Measurements from ENCODE around the gene PTK6. TPM values are rescaled to one million over a fixed set of nuclear protein-coding genes. Genes with fewer than 3 reads are reported as not detected.

Gene PTK6
- total RNA-seq, 4 donors from 2014 or later, result 0.11 TPM; not detected in 3

DNA sequence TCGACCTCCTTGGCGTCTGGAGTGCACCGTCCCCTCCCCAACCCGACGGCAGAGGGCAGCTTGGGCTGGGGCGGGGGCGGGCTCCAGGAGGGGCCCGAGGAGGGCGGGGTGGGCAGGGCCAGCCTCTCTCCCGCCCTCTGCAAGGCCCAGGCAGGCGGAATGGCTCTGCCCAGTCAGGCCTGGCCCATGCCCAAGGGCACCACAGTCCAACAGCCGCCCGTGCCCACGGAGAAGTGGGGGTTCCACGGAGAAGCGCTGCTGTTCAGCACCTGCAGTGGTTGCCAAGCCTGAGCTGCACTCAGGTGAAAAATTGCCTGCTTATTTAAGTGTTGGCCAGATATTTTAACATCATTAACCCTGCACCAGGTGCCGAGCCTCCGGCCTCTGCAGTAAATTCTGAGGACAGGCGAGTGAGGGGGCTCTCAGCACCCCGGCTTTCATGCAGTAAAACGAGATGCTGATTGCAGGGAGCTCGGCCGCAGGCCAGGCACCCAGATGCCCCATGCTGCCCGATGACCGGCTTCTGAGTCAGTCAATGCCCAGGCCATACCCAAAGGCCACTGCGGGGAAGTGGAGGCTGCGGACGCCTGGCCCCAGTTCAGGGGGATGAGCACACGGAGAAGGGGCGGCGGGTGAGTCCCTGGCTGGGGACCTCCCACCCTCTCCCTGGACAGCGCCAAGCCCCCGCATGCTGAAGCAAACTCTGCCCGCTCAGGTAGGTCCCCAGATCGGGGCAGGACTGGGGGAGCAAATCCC is 10.7 kb upstream of the PTK6 start, which contains the start of gene SRMS:
Gene SRMS (minus strand): TSS at position 25 of the 756 bp plus-strand sequence. CDS start 286 bp downstream, outside the sequence.
- H3K4me3 ChIP-seq (replicated peaks in 1 of 3), result no peak within 1 kb of the TSS
- intact Hi-C loops (cut with DNase I), result no loop called here
- no peaks in the 10 kb centered on the region for H3K9me3 ChIP-seq
- H3K27me3 ChIP-seq, result no peaks in the 10 kb centered on the region
- 75 to 80% methylated on average over 7 to 20 of the region's 35 CpGs for WGBS, 2 donors
- no peak within 1 kb of the TSS for H3K27ac ChIP-seq
- no peak for TF ChIP-seq POLR2A (IDR thresholded peaks at IDR 0.05)
- TF ChIP-seq, protein P1, sequence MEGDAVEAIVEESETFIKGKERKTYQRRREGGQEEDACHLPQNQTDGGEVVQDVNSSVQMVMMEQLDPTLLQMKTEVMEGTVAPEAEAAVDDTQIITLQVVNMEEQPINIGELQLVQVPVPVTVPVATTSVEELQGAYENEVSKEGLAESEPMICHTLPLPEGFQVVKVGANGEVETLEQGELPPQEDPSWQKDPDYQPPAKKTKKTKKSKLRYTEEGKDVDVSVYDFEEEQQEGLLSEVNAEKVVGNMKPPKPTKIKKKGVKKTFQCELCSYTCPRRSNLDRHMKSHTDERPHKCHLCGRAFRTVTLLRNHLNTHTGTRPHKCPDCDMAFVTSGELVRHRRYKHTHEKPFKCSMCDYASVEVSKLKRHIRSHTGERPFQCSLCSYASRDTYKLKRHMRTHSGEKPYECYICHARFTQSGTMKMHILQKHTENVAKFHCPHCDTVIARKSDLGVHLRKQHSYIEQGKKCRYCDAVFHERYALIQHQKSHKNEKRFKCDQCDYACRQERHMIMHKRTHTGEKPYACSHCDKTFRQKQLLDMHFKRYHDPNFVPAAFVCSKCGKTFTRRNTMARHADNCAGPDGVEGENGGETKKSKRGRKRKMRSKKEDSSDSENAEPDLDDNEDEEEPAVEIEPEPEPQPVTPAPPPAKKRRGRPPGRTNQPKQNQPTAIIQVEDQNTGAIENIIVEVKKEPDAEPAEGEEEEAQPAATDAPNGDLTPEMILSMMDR (IDR thresholded peaks at IDR 0.05), result no peak
- peaks cover 0 to 4% of the 10 kb centered on the region in 2 donors for H3K4me1 ChIP-seq
- peak; percentile 30 to 31 for DNase-seq
- no peaks in the 10 kb centered on the region for H3K36me3 ChIP-seq

DNA sequence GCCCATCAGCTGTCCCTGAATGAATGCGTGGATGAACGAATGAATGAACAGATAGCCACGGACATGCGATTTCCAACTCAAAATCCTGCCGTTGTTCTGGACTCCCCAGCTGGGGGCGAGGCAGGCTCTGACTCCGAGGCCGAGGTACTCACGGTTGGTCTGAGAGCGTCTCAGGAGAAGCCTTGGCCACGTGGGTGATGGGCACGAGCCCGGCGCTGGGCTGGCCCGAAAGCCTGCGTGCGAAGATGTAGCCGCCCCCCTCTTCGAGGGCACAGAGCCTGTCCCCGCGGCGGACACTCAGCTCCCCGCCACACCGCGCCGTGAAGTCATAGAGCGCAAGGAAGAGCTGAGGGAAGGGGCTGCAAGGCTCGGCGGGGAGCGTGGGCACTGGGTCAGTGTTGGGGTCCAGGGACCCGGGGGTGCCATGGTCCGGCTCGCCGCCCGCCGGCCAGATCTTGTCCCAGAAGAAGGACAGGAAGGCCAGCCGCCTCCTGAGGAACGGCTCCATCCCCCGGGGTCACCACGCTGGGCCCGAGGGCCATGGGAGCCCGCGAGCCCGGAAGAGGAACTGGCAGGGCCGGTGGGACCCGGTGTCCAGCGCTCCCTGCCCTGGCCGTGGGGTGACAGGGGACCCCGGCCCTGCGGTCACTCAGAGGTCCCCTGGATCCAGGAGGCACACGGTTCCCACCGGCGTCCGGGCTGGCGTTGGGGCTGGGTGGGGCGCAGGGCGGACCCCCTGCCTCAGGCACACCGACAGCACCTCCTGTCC is 10.0 kb upstream of the PTK6 start:
- no peaks in the 10 kb centered on the region for H3K36me3 ChIP-seq
- no peaks in the 10 kb centered on the region for H3K4me1 ChIP-seq
- TF ChIP-seq, protein P1 (IDR thresholded peaks at IDR 0.05), result no peak
- no peak for TF ChIP-seq POLR2A (IDR thresholded peaks at IDR 0.05)
- intact Hi-C loops (cut with DNase I), result no loop called here
- WGBS, 2 donors, result 29 to 61% methylated on average over 8 to 53 of the region's 58 CpGs
- H3K27ac ChIP-seq, result no peak overlapping the region
- H3K27me3 ChIP-seq, result no peaks in the 10 kb centered on the region
- no peak overlapping the region for H3K4me3 ChIP-seq (replicated peaks in 1 of 3)
- no peaks in the 10 kb centered on the region for H3K9me3 ChIP-seq
- DNase-seq, result no peak

DNA sequence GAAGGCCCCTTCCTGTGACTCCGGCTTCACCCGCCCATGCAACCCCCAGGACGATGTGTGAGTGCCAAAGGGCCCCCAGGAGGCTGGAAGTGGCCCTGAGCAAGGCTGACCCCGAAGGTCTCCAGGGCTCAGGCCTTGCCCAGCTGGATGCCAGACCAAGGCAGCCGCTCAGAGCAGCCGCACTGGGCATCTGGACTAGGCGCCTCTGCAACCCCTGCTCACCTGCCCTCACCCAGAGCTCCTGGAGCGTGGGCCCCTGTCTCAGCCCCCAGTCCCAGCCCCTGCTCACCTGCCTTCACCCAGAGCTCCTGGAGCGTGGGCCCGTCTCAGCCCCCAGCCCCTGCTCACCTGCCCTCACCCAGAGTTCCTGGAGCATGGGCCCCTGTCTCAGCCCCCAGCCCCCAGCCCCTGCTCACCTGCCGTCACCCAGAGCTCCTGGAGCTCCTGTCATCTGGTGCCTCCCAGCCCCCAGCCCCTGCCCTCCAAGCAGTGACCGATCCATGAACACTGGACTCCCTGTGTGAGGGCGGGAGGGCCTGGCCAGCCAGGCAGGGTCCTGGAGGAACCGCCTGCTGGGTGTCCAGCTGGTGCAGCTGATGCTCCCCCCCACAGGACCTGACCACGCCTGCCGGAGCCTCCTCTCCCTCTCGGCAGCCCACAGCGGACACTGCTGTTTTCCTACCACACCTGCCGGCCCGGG is 9.2 kb upstream of the PTK6 start:
- intact Hi-C loops (cut with DNase I), result no loop called here
- H3K27me3 ChIP-seq, result no peaks in the 10 kb centered on the region
- no peak for DNase-seq

DNA sequence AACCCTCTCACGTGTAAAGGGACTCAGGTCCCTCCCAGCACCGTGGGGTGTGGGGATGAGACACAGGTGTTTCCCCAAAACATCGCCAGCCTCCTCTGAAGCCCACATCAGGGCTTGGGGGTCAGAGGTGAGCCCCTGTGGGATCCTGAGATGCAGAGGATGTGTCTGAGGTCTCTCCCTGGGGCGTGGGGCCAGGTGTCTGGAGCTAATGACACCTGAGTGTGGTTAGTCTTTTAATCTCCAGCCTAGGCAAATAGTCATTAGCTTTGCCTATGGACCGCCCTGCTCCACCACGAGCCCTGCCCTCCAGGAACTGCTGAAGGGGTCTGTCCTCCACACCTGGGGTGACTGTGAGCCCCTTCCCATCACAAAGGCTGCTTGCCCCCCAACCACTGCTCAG is 8.6 kb upstream of the PTK6 start:
- H3K27me3 ChIP-seq, result no peaks in the 10 kb centered on the region
- H3K36me3 ChIP-seq, result no peaks in the 10 kb centered on the region
- intact Hi-C loops (cut with DNase I), result no loop called here
- TF ChIP-seq, protein P1 (IDR thresholded peaks at IDR 0.05), result no peak
- no peak for TF ChIP-seq POLR2A (IDR thresholded peaks at IDR 0.05)
- H3K27ac ChIP-seq, result no peak overlapping the region
- no peak overlapping the region for H3K4me3 ChIP-seq (replicated peaks in 1 of 3)
- no peaks in the 10 kb centered on the region for H3K9me3 ChIP-seq
- no peak for DNase-seq
- 58 to 68% methylated on average over 3 to 4 of the region's 6 CpGs for WGBS, 2 donors
- H3K4me1 ChIP-seq, result no peaks in the 10 kb centered on the region

More for the DNA sequence above, 9.2 kb upstream of the PTK6 start:
- Histone ChIP-seq H3K27ac (no peak overlapping the region), H3K4me3 (replicated peaks in 1 of 3) (no peak overlapping the region), H3K36me3 (no peaks in the 10 kb centered on the region), H3K9me3 (no peaks in the 10 kb centered on the region), H3K4me1 (no peaks in the 10 kb centered on the region)
- WGBS, 2 donors, result 71 to 85% methylated on average over 14 to 16 of the region's 20 CpGs
- TF ChIP-seq POLR2A (IDR thresholded peaks at IDR 0.05), result no peak

DNA sequence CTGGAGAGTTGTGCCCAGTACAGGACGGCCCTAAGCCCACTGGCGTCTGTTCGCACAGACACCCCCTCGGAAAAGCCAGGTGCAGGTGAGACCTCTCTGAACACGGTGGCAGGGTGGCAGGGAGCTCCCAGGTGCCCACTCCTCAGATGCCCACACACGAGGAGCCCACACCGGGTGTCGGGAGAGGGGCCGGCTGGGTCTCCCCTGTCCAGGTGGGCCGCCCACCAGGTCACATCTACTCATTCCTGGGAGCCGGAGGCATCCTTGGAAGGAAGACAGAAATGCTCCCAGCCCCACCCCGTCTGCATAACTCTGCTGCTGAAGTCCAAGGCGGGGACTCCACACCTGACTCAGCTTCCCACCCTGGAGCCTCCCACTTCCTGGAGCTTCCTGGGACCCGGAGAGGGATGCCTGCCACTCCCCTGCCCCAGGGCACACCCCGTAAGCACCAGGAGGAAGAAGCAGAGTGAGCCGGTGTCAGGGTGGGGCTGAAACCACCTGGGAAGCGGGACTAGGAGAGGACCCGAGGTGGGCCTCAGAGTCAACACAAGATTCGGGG is 7.9 kb upstream of the PTK6 start:
- no peak for DNase-seq
- Histone ChIP-seq H3K36me3 (no peaks in the 10 kb centered on the region), H3K27ac (no peak overlapping the region), H3K27me3 (no peaks in the 10 kb centered on the region), H3K4me3 (replicated peaks in 1 of 3) (no peak overlapping the region), H3K9me3 (no peaks in the 10 kb centered on the region), H3K4me1 (no peaks in the 10 kb centered on the region)
- TF ChIP-seq, protein P1 (IDR thresholded peaks at IDR 0.05), result no peak
- TF ChIP-seq POLR2A (IDR thresholded peaks at IDR 0.05), result no peak
- intact Hi-C loops (cut with DNase I), result no loop called here
- WGBS, 2 donors, result 68 to 82% methylated on average over 9 to 17 of the region's 19 CpGs
